Measurements from ENCODE around the gene FAM89B.
"Not testable (repeated sequence)": the region's sequence is repeated elsewhere in the genome, so short reads cannot be mapped to it uniquely, and the experiment has no call there.

FAM89B gene

GRCh38 chr11:65558002-65558929 is 14.1 kb upstream of the FAM89B start, which contains the start of gene LTBP3:
LTBP3 (minus strand) TSS chr11:65558359; CDS start chr11:65557959, 400 bp downstream.
- DNase-seq, result peak; percentile 86

DNA sequence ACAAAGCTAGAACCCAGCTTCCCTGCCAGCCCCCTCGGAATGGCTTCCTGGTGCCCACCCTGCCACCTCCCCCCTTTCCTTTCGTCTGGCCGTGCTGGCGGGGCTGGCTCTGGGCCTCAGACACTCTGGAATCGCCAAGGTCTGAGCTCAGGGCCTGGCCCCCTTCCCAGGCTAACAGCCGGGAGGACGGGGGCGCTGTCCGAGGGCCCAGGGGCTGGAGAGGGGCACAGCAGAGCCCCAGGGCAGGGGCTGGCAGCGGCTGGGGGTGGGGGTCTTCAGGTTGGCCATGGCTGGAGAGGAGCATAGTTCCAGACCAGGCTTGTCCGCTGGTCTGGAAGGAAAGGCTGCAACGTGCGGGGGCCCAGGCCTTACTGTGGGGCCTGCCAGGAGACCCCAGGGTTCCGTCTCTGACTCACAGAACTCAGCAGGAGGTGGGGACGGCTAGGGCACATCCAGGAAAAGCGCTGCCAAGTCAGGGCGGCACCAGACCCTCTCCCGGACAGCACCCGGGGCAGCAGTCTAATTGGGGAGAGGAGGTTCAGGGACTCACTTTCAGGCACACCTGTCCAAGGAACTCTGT is 13.3 kb upstream of the FAM89B start:
- no peak for DNase-seq

- DNase-seq, result no peak
These were observed 12.8 kb upstream of the FAM89B start for GRCh38 chr11:65559535-65559934.

DNA sequence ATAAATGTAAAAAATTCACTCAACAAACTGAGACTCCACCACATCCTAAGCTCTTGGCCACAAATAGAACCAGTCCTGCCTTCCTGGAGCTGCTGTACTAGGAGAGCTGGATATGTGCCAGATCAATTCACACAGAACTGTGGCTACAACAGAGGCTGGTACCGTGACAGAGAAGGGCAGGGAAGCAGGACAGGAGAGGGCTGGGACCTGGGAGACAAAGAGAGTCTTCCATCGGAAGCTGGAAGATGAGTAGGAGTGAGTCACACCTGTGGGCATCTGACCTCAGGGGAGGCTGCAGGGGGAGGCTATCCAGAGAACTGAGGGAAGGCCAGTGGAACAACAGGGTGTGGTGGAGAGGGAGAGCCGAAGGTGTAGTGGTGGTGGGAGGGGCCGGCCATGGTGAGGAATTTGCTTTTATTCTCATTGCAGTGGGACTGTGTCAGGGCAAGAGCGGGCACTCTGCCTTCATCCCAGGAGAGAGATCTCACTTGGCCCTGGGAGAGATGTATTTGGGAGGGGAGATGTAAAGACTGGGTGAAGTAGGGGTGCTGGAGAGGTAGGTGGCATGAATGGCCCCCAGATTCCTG is 12.3 kb upstream of the FAM89B start:
- DNase-seq, result peak; percentile 52

DNA sequence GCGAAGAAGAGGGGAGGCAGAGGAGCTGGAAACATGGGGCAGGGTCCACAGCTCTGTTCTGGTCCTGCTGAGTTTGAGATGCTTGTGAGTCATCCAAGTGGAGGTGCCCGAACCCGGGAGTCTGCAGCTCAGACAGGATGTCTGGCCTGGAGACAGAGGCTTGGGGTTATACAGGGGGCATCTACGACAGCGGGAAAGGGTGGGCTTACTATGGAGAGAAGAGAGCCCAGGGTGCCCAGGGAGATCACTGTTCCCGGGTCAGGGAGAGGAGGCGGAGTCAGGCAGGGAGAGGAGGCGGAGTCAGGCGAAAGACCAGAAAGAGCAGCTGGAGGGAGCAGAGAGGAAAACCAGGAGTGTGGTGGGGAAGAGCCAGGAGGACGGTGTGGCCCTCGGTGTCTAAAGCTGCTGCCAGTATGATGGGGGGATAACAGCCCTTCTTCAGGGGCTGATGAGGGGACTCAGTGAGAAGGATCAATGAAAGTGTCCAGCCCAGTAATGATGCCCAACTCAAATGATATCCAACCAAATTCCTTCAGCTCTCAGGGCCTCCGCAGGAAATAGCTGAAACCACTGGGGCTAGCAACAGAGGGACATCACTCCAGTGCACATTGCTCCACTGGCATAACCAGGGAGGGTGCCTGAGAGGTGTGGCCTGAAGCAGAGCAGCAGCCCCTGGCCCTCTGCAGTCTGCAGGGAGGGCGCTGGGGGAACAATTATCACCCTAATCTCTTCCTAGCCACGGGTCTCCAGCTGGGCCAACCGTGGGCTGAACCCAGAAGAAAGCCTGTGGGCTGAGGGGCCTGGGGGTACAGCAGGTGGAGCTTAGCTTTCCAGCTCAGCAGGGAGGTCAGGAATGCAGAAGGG is 11.6 kb upstream of the FAM89B start:
- peak; percentile 79 for DNase-seq

GRCh38 chr11:65562020-65562419 is 10.3 kb upstream of the FAM89B start:
- no peak for DNase-seq

DNA sequence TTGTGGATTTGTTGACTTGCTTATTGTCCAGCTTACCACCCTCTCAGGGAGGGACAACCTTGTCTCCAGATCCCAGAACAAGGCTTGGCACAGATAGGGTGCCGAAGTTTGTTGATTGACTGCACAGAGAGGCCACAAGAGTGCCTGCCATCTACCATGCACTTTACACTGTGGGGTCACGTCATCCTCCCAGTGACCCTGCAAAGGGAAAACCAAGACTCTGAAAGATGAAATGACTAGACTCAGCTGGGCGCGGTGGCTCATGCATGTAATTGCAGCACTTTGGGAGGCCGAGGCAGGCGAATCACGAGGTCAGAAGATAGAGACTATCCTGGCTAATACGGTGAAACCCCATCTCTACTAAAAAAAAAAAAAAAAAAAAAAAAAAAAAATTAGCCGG is 9.6 kb upstream of the FAM89B start:
- no peak for DNase-seq

- DNase-seq, result no peak
These were observed 8.7 kb upstream of the FAM89B start for GRCh38 chr11:65563601-65564000.

GRCh38 chr11:65564879-65565559 is 7.3 kb upstream of the FAM89B start:
- not testable (repeated sequence) for DNase-seq

GRCh38 chr11:65565624-65566453 is 6.5 kb upstream of the FAM89B start:
- no peak for DNase-seq

GRCh38 chr11:65569164-65569972 is 3.0 kb upstream of the FAM89B start:
- DNase-seq, result no peak

DNA sequence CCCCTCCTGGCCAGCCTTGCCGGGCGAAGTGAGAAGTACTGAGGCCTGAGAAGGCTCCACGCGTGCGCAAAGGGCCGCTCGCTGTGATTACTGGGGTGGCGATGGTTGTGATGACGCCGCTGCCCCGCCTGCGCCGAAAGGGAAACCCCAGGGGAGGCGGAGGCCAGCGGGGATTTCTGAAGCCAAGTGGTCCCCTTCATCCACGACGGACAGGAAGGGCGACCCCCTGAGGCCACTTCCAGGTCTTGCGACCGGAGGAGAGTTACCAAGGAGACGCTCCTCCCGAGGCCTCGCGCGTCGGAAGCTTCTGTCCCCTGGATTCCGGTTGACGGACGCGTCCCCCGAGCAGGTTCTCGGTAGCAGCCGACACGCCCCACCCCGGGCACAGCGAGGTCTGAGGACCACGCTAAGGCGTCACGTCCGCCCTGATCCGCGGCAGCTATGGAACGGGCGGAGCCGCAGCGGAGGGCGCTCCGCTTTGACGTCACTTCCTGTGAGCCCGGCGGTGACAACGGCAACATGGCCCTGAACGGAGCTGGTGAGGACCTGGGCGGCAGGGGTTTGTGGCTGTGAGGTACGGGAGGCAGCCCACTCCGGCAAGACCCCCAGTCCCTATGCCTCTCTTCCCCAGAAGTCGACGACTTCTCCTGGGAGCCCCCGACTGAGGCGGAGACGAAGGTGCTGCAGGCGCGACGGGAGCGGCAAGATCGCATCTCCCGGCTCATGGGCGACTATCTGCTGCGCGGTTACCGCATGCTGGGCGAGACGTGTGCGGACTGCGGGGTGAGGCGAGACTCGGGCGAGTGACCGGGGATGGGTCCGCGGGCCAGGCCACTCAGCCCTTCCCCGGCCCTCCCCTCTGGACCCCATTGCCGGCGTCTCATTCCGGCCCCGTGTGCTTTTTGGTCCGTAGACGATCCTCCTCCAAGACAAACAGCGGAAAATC is 2.1 kb upstream of the FAM89B start, which contains the start of gene ZNRD2:
ZNRD2 (plus strand) TSS at position 505 of the 946 bp plus-strand sequence; CDS start at position 520, 15 bp downstream.
- DNase-seq, result peak; percentile 99

DNA sequence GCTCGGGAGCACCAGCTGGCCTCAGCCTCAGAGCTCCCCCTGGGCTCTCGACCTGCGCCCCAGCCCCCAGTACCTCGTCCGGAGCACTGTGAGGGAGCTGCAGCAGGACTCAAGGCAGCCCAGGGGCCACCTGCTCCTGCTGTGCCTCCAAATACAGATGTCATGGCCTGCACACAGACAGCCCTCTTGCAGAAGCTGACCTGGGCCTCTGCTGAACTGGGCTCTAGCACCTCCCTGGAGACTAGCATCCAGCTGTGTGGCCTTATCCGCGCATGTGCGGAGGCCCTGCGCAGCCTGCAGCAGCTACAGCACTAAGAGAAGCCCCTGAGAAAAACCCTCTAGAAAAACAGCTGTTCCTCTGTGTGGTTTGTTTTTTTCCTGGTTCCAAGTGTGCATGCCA is 918 bp upstream of the FAM89B start:
- no peak for DNase-seq

DNA sequence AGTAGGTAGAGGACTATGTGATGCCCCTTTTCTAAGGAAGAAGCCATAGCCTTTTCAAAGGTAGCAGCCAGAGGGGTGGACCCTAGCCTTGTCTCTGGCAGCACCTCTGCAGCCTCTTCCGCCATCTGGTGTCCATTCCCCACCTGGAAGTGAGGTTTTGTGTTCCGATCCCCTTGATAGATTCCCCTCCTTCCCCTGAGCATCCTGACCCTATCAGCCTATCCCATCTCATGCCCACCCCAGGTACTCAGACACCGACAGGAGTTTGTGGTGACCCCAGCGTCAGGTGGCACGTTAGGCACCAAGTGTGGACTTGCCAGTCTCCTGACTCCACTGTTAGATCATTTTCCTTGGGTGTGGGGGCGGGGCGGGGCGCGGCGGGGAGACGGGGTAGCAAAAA is 398 bp upstream of the FAM89B start:
- peak; percentile 56 for DNase-seq

DNA sequence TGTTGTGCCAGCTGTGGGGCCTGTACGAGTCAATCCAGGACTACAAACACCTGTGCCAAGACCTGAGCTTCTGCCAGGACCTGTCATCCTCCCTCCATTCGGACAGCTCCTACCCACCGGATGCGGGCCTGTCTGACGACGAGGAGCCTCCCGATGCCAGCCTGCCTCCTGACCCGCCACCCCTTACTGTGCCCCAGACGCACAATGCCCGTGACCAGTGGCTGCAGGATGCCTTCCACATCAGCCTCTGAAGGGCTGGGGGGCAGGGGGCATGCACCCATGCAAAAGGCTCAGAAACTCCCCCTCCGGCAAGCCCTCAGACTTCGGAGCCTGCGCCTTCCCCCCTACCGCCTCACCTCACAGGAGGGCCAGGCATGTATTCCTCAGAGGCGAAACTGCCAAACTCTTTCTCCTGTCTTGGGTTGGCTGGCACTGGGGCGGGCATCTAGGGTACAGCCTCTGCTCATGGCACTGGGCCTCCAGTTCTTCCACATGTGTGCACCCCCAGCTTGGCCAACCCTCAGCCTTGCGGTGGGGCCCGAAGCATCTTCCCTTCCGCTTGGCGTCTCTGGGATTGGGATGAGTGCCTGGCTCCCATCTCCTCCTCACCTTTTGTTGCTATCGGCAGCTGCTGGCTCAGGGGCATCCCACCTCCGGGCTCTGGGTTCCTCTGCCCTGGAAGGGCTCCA is 1.2 kb downstream of the FAM89B start:
- DNase-seq, result no peak

- peak; percentile 94 for DNase-seq
These were observed 1.9 kb downstream of the FAM89B start for GRCh38 chr11:65574109-65574810.

DNA sequence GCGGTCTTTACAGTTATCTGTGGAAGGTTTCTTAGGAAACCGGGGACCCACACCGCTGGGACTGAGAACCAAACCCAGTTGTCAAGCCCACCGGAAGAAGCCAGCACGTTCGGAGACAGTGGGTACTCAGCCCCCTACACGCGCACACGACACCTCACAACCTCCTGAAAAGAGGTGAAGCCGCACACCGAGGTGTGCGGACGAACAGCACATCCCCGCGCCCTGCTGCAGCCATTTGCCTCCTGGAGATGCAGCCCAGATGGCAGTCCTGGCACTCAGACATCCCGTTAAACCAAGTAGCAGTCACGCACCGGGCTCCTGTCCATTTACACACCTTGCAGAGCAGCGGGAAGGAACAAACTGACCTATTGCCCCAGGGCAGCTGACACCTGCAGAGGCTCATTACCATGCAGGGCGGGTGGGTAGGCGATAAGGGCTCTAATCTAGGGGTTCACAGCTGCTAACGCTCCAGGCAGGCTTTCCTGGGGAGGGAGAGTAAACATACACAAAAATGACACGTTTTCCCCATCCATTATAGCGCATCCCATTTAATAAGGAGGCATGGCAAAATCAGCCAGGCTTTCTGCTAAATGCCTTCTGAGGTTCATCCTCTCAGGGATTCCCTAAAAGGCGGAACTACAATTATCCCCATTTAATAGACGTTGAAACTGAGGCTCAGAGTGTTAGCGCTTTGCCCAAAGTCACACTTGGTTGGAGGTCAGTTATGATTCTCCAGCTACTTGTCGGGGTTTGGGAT is 2.7 kb downstream of the FAM89B start:
- no peak for DNase-seq
